Measurements from ENCODE around the gene TMPRSS11B. TPM values are rescaled to one million over a fixed set of nuclear protein-coding genes. Genes with fewer than 3 reads are reported as not detected.

Gene TMPRSS11B
- total RNA-seq, 8 experiments from 2014 or later = 0.08 to 0.19 TPM; not detected in 6

DNA sequence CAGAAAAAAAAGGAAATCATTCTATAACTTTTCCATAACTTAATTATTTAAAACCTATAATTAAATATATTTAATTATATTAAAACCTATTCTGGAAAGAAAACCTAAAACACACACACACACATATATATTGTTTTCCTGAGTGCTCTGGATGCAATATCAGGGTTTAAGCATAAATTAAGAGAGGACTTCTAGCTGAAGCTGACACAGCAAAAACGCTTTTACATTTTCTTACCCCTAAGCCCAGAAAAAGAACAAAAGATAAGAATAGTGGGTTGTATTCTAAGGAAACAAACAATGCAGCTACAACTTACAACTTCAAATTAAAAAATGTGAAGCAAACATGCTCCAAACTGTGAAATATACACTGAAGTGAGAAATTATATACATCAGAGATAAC is 52.3 kb downstream of the TMPRSS11B start:
- in situ Hi-C loops (cut with MboI; ENCODE audit: low pct_unique_long_range_greater_than_20kb in 2 of 9, low sequenced_read_pairs in 9 of 9, unreplicated experiment in 9 of 9) = no loop called here
- ATAC-seq (replicated peaks in 6 of 8) = no peak
- WGBS, 10 experiments = 0 to 90% (median 67%) methylated on average over 1 of the region's 1 CpG; no CpG with 5 or more reads in 1 of the 10 experiments
- Histone ChIP-seq H3K27ac (no peak overlapping the region), H3K4me1 (replicated peaks in 1 of 2) (no peaks in the 10 kb centered on the region), H3K4me3 (no peak overlapping the region)

DNA sequence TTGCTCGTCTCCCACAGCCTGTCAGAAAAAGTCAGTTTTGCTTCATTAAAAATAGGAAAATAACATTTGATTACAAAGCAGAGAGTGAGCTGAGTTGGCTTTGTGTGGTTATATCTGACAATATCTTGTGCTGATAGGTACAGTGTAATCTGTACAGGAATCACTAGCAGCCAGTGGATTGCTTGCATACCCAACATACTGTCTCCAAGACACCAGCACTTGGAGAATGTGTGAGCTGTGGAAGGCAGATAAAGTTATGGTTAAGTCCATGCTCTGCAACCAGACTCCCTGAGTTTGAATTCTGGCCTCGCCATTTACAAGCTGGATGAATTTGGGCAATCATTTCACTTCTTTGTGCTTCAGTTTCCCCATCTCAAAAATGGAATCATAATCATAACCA is 58.3 kb downstream of the TMPRSS11B start:
- WGBS, 10 experiments = 0 to 100% (median 73%) methylated on average over 1 to 2 of the region's 2 CpGs
- no peak overlapping the region for H3K27ac ChIP-seq
- H3K4me1 ChIP-seq (replicated peaks in 1 of 2) = no peaks in the 10 kb centered on the region
- peak in 1 of 8 experiments; percentile 71 for ATAC-seq (replicated peaks in 6 of 8)
- H3K4me3 ChIP-seq = no peak overlapping the region
- in situ Hi-C loops (cut with MboI; ENCODE audit: low pct_unique_long_range_greater_than_20kb in 2 of 9, low sequenced_read_pairs in 9 of 9, unreplicated experiment in 9 of 9) = no loop called here

DNA sequence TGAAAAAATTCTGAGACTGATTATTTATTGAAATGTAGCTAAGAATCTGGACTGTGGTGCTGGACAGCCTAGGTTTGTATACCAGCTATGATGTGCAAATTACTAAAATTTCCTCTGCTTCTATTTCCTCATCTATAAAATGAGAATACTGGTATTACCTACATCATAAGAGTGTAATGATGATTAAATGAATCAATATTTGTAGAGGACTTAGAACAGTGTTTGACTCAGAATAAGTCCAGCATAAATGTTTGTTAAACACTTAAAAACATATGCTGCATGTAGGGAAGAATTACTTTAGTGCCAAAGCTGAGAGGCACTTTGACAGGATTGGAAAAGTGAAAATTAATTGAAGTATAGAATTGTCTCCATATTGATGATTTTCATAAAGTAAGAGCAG is 60.6 kb downstream of the TMPRSS11B start:
- no peak for ATAC-seq (replicated peaks in 6 of 8)

GRCh38 chr4:68183417-68183816 is 62.1 kb downstream of the TMPRSS11B start:
- Histone ChIP-seq H3K4me3 (no peak overlapping the region), H3K27ac (no peak overlapping the region), H3K4me1 (replicated peaks in 1 of 2) (no peaks in the 10 kb centered on the region)
- peak in 2 of 8 experiments; percentile 48 to 74 for ATAC-seq (replicated peaks in 6 of 8)
- in situ Hi-C loops (cut with MboI; ENCODE audit: low pct_unique_long_range_greater_than_20kb in 2 of 9, low sequenced_read_pairs in 9 of 9, unreplicated experiment in 9 of 9) = no loop called here

More for the DNA sequence above, 60.6 kb downstream of the TMPRSS11B start:
- H3K27ac ChIP-seq = no peak overlapping the region
- no peaks in the 10 kb centered on the region for H3K4me1 ChIP-seq (replicated peaks in 1 of 2)
- no peak overlapping the region for H3K4me3 ChIP-seq
- in situ Hi-C loops (cut with MboI; ENCODE audit: low pct_unique_long_range_greater_than_20kb in 2 of 9, low sequenced_read_pairs in 9 of 9, unreplicated experiment in 9 of 9) = no loop called here

DNA sequence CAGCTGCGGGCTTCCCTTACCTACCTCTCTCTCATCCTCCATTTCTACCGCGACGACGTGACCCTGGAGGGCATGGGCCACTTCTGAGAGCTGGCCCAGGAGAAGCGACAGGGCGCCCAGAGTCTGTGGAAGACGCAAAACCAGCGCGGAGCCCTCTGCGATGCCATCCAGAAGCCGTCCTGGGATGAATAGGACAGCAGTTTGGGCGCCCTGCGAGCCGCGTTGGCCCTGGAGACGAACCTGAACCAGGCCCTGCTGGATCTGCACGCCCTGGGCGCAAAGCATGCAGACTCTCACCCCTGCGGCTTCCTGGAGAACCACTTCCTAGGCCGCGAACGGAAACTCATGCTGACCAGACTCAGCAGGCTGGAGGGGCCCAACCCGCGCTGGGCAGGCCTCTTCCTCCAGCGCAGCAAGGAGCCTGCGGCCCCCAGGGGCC is 63.1 kb downstream of the TMPRSS11B start:
- Histone ChIP-seq H3K4me3 (no peak overlapping the region), H3K27ac (no peak overlapping the region), H3K4me1 (replicated peaks in 1 of 2) (no peaks in the 10 kb centered on the region)
- WGBS, 10 experiments = 83 to 100% (median 96%) methylated on average over 1 to 7 of the region's 27 CpGs; no CpG with 5 or more reads in 5 of the 10 experiments
- in situ Hi-C loops (cut with MboI; ENCODE audit: low pct_unique_long_range_greater_than_20kb in 2 of 9, low sequenced_read_pairs in 9 of 9, unreplicated experiment in 9 of 9) = no loop called here
- no peak for ATAC-seq (replicated peaks in 6 of 8)

DNA sequence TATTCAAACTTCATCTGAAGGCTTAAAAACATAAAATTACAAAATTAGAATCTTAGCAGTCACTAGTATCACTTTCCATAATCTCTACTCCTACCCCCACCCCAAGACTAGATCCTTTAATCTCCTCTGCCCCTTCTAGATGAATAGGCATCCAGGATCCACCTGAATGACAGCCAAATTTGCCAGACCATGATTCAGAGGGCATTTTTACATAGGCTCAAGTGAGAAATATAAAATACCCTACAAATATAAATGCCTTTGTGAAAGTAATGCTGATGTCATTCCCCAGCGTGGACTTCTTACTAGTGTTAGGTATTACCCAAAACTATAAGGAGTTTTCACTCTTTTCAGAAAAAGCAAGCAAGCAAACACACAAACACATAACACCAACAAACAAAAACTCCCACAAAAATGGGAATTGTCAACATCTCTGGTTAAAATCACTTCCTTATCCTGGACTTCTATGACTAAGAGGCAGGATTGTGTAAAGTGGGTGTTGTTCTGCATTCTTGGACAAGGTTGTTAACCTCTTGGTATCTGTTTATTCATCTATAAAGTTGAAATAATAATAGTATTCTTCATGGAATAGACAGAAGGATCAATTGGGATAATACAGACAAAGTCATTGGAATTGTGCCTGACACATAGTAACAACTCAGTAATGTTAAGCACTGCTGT is 64.5 kb downstream of the TMPRSS11B start:
- in situ Hi-C loops (cut with MboI; ENCODE audit: low pct_unique_long_range_greater_than_20kb in 2 of 9, low sequenced_read_pairs in 9 of 9, unreplicated experiment in 9 of 9) = no loop called here
- no peak overlapping the region for H3K4me3 ChIP-seq
- 0 to 100% (median 52%) methylated on average over 1 of the region's 1 CpG; no CpG with 5 or more reads in 4 of the 10 experiments for WGBS, 10 experiments
- ATAC-seq (replicated peaks in 6 of 8) = peak in 2 of 8 experiments; percentile 76
- no peaks in the 10 kb centered on the region for H3K4me1 ChIP-seq (replicated peaks in 1 of 2)
- H3K27ac ChIP-seq = no peak overlapping the region

DNA sequence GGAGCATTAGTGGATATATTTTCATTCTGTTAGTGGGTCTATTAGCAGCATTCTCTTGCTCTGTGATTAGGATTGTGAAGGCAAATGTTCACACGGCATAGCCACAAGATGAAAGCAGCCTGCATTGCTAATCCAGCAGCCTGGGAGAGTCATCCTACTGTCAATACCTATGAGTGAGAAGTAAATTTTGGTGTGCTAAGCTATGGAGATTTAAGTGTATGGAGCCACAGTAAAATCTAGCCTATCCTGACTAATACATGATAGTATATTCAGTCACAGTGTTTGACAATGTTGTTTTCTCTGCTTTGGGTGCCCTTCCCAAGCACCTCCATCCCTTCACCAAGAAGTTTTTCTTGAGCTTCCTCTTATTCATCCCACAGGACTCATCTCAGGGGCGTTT is 68.6 kb downstream of the TMPRSS11B start:
- in situ Hi-C loops (cut with MboI; ENCODE audit: low pct_unique_long_range_greater_than_20kb in 2 of 9, low sequenced_read_pairs in 9 of 9, unreplicated experiment in 9 of 9) = no loop called here
- Histone ChIP-seq H3K4me3 (no peak overlapping the region), H3K27ac (no peak overlapping the region), H3K4me1 (replicated peaks in 1 of 2) (no peaks in the 10 kb centered on the region)
- 0 to 83% (median 53%) methylated on average over 1 to 2 of the region's 2 CpGs for WGBS, 10 experiments
- ATAC-seq (replicated peaks in 6 of 8) = peak in 2 of 8 experiments; percentile 34 to 45

Other genes with a start within 250 kb of the TMPRSS11B start
- gene TMPRSS11F, start 115.8 kb downstream of the TMPRSS11B start, total RNA-seq = under 1 TPM in 3 of 8 experiments, not detected in 5; 0.09 to 0.36 (median 0.11) TPM
- 10 to 100 TPM; 62.3 to 92.7 (median 77.1) TPM for gene YTHDC1, start 104.4 kb upstream of the TMPRSS11B start, total RNA-seq
- gene TMPRSS11E, start 201.8 kb upstream of the TMPRSS11B start, total RNA-seq = not detected